HCT116 (cell line): ENCODE results near the gene KNL1. TPM values are rescaled to one million over a fixed set of nuclear protein-coding genes. Genes with fewer than 3 reads are reported as not detected.

Experiments
- ATAC-seq: fragments of 200-7000 bp; cut with Tn5 transposase; 2 replicates; pipeline ENCODE4 v1.9.1; 2020; ENCODE audit warnings: mild to moderate bottlenecking, moderate library complexity
- BruUV-seq: library from RNA; stranded (reverse); fragments of 400-500 nt; replicated peaks from 2 replicates; lab custom pipeline; 2021; lab: Mats Ljungman, UMichigan
- CTCF ChIA-PET: fragments of 300-600 bp; sonication (Branson Sonifier 250); formaldehyde crosslinking; loops from one replicate; lab custom pipeline; 2021; ENCODE audit warnings: antibody characterized with exemption; lab: Charles Lee
- POLR2A ChIA-PET: fragments of 300-600, 350-600 bp; sonication (Branson Sonifier 250); formaldehyde crosslinking; loops from one replicate; lab custom pipeline; 2021; ENCODE audit warnings: antibody characterized with exemption; lab: Charles Lee
- RAD21 ChIA-PET, 2 experiments: fragments of 300-600 bp; sonication (Branson Sonifier 250); formaldehyde crosslinking; loops; one replicate each; lab custom pipeline; 2023; ENCODE audit warnings: low total read pairs in 2 of 2; ENCODE audit not compliant: uncharacterized antibody in 2 of 2, unreplicated experiment in 2 of 2, low non-redundant PET in 1 of 2; lab: Charles Lee
- DNase-seq: peaks from one replicate; pipeline ENCODE4 v3.0.0-alpha.2; 2010; ENCODE audit warnings: low read depth, low spot score
- H2AFZ ChIP-seq: fragments of 200-600 bp; shearing (Covaris generic), sonication (generic); 2 replicates; pipeline ENCODE4 v1.6.1; 2017; ENCODE audit warnings: low read depth, mixed run types, mixed read lengths, antibody characterized with exemption, low read length; ENCODE audit not compliant: poor library complexity, severe bottlenecking
- H3K27ac ChIP-seq: 2 replicates; pipeline ENCODE4 v1.5.1; 2012; ENCODE audit warnings: low read depth, low read length
- H3K27me3 ChIP-seq: fragments of 200-600 bp; sonication (generic); 2 replicates; pipeline ENCODE4 v1.6.1; 2016; ENCODE audit warnings: mixed run types, low read length, mixed read lengths; ENCODE audit not compliant: insufficient read depth
- H3K36me3 ChIP-seq, 2 experiments: fragments of 200-500 bp in 1 of 2; fragments of 200-600 bp in 1 of 2; sonication (Bioruptor generic) in 1 of 2; sonication (generic) in 1 of 2; 2 replicates each; pipeline versions ENCODE4 v1.5.1 to v1.6.1; 2014 to 2016; ENCODE audit warnings: low read length in 2 of 2, inconsistent platforms in 1 of 2, mixed read lengths in 1 of 2, mixed run types in 1 of 2; ENCODE audit not compliant: insufficient read depth in 2 of 2, control insufficient read depth in 1 of 2
- H3K4me1 ChIP-seq, 2 experiments: fragments of 200-600 bp in 1 of 2; sonication (generic) in 1 of 2; 2 replicates each; pipeline versions ENCODE4 v1.5.1 to v1.6.1; 2012 to 2017; ENCODE audit warnings: low read length in 2 of 2, inconsistent platforms in 1 of 2, mild to moderate bottlenecking in 1 of 2, mixed read lengths in 1 of 2, mixed run types in 1 of 2, moderate library complexity in 1 of 2; ENCODE audit not compliant: insufficient read depth in 2 of 2, control insufficient read depth in 1 of 2
- H3K4me2 ChIP-seq: fragments of 200-600 bp; sonication (generic); 2 replicates; pipeline ENCODE4 v1.6.1; 2017; ENCODE audit warnings: mixed run types, low read length, mixed read lengths
- H3K4me3 ChIP-seq, 2 experiments: fragments of 200-600 bp in 1 of 2; sonication (generic) in 1 of 2; replicated peaks in 1 of 2; 2 replicates each; pipeline ENCODE4 v1.5.1; 2011 to 2016; ENCODE audit warnings: low read length in 2 of 2, control low read depth in 1 of 2, low read depth in 1 of 2, mild to moderate bottlenecking in 1 of 2, mixed read lengths in 1 of 2, mixed run types in 1 of 2
- H3K79me2 ChIP-seq: fragments of 200-600 bp; sonication (generic); 2 replicates; pipeline ENCODE4 v1.6.1; 2017; ENCODE audit warnings: mild to moderate bottlenecking, mixed run types, low read length, moderate library complexity, mixed read lengths; ENCODE audit not compliant: insufficient read depth
- H3K9ac ChIP-seq: fragments of 200-600 bp; sonication (generic); 2 replicates; pipeline ENCODE4 v1.6.1; 2016; ENCODE audit warnings: low read length, mixed read lengths
- H3K9me2 ChIP-seq: fragments of 200-600 bp; sonication (generic), shearing (Covaris generic); 2 replicates; pipeline ENCODE4 v1.6.1; 2017; ENCODE audit warnings: mixed run types, mild to moderate bottlenecking, moderate library complexity; ENCODE audit not compliant: insufficient read depth
- H3K9me3 ChIP-seq, 2 experiments: fragments of 200-500 bp in 1 of 2; fragments of 200-600 bp in 1 of 2; sonication (Bioruptor generic) in 1 of 2; sonication (generic) in 1 of 2; 2 replicates each; pipeline ENCODE4 v1.6.1; 2014 to 2017; ENCODE audit warnings: low read length in 2 of 2, mixed read lengths in 2 of 2, inconsistent platforms in 1 of 2, low read depth in 1 of 2, mild to moderate bottlenecking in 1 of 2, mixed run types in 1 of 2, moderate library complexity in 1 of 2; ENCODE audit not compliant: control insufficient read depth in 1 of 2, insufficient read depth in 1 of 2
- H4K20me1 ChIP-seq: fragments of 200-600 bp; sonication (generic), shearing (Covaris generic); 2 replicates; pipeline ENCODE4 v1.6.1; 2017; ENCODE audit warnings: mixed run types, mild to moderate bottlenecking, moderate library complexity; ENCODE audit not compliant: insufficient read depth
- CTCF ChIP-seq, 3 experiments: fragments of 200-600 bp in 1 of 3; sonication (generic) in 1 of 3; IDR thresholded peaks in 2 of 3; conservative IDR thresholded peaks in 1 of 3; 2 replicates each; pipeline ENCODE4 v1.5.1; 2012 to 2017; ENCODE audit warnings: low read depth in 2 of 3, low read length in 2 of 3, antibody characterized with exemption in 1 of 3, borderline replicate concordance in 1 of 3, control low read depth in 1 of 3, mild to moderate bottlenecking in 1 of 3, mixed read lengths in 1 of 3, mixed run types in 1 of 3, moderate library complexity in 1 of 3; ENCODE audit not compliant: insufficient read depth in 1 of 3
- JUND ChIP-seq: IDR thresholded peaks from 2 replicates; pipeline ENCODE4 v1.6.1; 2012
- MAX ChIP-seq: IDR thresholded peaks from 2 replicates; pipeline ENCODE4 v1.6.1; 2012
- POLR2AphosphoS5 ChIP-seq: IDR thresholded peaks from 2 replicates; pipeline ENCODE4 v1.6.1; 2011; ENCODE audit warnings: mild to moderate bottlenecking, low read depth, low read length, moderate library complexity
- SP1 ChIP-seq: IDR thresholded peaks from 2 replicates; pipeline ENCODE4 v1.6.1; 2012; ENCODE audit warnings: low read depth
- YY1 ChIP-seq: IDR thresholded peaks from 2 replicates; pipeline ENCODE4 v1.6.1; 2011; ENCODE audit warnings: low read length, low read depth, moderate library complexity, mild to moderate bottlenecking; ENCODE audit not compliant: insufficient replicate concordance; ENCODE audit errors: extremely low read depth
- ZBTB33 ChIP-seq: IDR thresholded peaks from 2 replicates; pipeline ENCODE4 v1.6.1; 2011; ENCODE audit warnings: mild to moderate bottlenecking, low read length, moderate library complexity; ENCODE audit not compliant: insufficient replicate concordance; ENCODE audit errors: extremely low read depth
- intact Hi-C: fragments of 100-400 bp; cut with micrococcal nuclease; formaldehyde crosslinking; loops from 2 replicates; pipeline ENCODE4 v1.10.0; 2022
- total RNA-seq: library from RNA; stranded (reverse); gene quantifications from one replicate; pipeline ENCODE4 v1.2.1, GENCODE V29; 2021; ENCODE audit not compliant: unreplicated experiment

The KNL1 gene
- total RNA-seq, 1 experiment from 2014 or later, result 30.6 TPM

- TF ChIP-seq ZBTB33 (no peak), POLR2AphosphoS5 (no peak), SP1 (no peak), JUND (no peak)
Measured at GRCh38 chr15:40595773-40596172, 1.7 kb downstream of the KNL1 start (continued).

- CTCF ChIA-PET, result no interaction called here
- Histone ChIP-seq H3K4me2 (no peak overlapping the region), H3K9ac (no peak overlapping the region), H3K4me1 (peaks cover 0 to 12% of the 10 kb centered on the region in 2 experiments; a peak in 2 of 4 replicates), H2AFZ (no peak overlapping the region), H3K79me2 (peaks cover 70% of the 10 kb centered on the region), H3K9me2 (no peaks in the 10 kb centered on the region), H3K36me3 (no peaks in the 10 kb centered on the region), H3K27me3 (no peaks in the 10 kb centered on the region), H3K27ac (no peak overlapping the region), H3K4me3 (no peak overlapping the region), H4K20me1 (no peaks in the 10 kb centered on the region), H3K9me3 (no peaks in the 10 kb centered on the region)
- RAD21 ChIA-PET, result no interaction called here
- TF ChIP-seq CTCF (IDR thresholded peaks at IDR 0.05 in 2 of 3, conservative IDR thresholded peaks at IDR 0.05 in 1 of 3; ENCODE audit: borderline replicate concordance in 1 of 3, insufficient read depth in 1 of 3, low read depth in 2 of 3, low read length in 2 of 3) (no peak), YY1 (no peak), MAX (no peak)
- ATAC-seq (no peak), DNase-seq (no peak)
- intact Hi-C loops, result loop anchor here (10.0 kb wide), 1 partner anchor 188 kb away; no protein-coding TSS in a partner anchor
- POLR2A ChIA-PET, result no interaction called here
- no TSS peak for BruUV-seq
Measured at GRCh38 chr15:40597024-40597423, 3.0 kb downstream of the KNL1 start.
